HG02678 (cell line): Measurements from ENCODE around the gene PARD6B.
"Not testable (repeated sequence)": the region's sequence is repeated elsewhere in the genome, so short reads cannot be mapped to it uniquely, and the experiment has no call there.

Experiments
- ATAC-seq: cut with Tn5 transposase; IDR thresholded peaks from one replicate; pipeline ENCODE4 v1.9.1; 2021; ENCODE audit warnings: mild to moderate bottlenecking, moderate library complexity; ENCODE audit not compliant: unreplicated experiment

PARD6B gene

GRCh38 chr20:50701041-50701963, 30.1 kb upstream of the PARD6B start:
- no peak for ATAC-seq

DNA sequence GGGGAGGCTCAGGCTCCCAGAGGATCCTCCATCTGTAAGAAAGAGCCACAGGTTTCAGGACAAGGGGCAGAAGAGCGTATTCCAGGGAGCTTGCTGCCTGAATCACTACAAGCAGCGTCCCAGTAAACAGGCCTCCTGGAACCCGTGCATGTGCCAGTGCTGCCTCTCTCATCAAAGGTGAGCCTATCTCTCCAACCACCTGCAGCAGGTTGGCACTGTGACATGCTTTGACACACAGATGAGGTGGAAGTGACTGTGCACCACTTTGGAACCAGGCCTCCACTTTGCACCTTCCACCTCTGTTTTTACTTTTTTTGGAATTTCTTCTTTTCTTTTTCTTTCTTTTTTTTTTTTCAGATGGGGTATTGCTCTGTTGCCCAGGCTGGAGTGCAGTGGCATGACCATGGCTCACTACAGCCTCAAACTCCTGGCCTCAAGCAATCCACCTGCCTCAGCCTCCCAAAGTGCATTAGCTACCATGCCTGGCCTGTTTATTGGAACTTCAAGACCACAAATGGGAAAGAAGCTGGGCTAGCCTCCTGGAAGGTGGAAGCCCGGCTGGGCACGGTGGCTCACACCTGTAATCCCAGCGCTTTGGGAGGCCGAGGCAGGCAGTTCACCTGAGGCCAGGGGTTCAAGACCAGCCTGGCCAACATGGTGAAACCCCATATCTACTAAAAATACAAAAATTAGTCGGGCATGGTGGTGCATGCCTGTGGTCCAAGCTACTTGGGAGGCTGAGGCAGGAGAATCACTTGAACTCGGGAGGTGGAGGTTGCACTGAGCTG, 27.5 kb upstream of the PARD6B start:
- ATAC-seq: not testable (repeated sequence)

DNA sequence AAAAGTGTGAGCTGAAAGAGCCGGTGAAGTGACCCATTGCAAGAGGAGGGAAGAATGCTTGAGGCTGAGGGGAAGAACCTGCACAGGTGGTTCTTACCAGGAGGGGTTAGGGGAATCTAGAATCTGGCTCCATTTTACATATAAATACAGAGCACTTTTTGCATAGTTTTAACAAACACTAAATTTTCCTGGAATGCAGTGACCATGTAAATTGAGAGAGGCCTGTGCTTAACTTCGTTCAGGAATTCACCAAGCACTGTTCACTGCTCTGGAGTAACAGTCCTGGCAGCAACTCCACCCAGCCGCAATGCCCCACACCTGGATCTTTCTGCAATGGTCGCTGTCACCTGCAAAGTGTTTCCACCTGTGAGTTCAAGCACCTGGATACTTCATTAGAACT, 26.9 kb upstream of the PARD6B start:
- no peak for ATAC-seq

DNA sequence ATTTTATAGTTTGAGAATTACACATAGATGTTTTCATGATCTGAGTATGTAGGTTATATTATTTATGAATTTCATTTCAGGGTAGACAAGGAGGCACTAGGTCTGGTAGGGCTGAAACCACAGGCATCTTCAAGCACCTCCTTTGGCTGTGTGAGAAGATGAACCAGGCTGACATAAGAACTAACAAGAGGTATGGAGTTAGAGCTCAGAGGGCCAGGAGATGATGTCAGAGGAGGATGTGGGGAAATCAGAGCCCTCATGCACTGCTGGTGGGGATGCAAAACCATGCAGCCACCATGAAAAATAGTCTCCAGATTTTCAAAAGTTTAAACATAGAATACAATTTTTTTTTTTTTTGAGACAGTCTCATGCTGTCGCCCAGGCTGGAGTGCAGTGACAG, 26.4 kb upstream of the PARD6B start:
- ATAC-seq: no peak

DNA sequence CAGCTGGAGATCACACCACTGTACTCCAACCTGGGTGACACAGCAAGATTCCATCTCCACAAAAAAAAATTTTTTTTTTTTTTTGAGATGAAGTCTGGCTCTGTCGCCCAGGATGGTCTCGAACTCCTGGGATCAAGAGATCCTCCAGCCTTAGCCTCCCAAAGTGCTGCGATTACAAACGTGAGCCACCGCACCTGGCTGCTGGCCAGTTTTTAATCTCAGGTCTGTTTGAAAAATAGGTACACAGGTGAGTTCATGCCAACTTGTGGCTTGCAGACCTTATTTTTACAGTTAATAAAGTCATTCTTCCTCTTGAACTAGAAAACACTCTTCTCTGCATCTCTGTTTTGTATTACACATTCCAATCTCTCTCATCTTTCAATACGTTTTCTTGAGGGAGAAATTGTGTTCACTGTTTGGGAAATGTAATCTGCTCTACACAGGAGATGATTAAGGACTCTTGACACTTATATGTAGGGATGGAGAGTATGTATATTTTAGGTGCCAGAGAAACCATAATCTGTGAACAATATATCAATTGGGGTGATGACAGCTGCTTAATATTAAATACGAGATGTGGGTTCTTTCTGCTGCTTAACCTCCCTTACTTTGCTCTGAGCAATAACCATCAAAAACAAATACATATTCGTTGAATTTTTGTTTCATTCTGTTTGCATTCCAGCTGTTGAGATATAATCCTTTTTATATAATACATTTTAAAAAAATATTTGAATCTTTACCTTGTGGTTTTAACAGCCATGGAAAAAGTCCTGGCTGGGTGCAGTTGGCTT, 22.3 kb upstream of the PARD6B start:
- ATAC-seq: no peak

GRCh38 chr20:50709636-50709973, 21.8 kb upstream of the PARD6B start:
- no peak for ATAC-seq

DNA sequence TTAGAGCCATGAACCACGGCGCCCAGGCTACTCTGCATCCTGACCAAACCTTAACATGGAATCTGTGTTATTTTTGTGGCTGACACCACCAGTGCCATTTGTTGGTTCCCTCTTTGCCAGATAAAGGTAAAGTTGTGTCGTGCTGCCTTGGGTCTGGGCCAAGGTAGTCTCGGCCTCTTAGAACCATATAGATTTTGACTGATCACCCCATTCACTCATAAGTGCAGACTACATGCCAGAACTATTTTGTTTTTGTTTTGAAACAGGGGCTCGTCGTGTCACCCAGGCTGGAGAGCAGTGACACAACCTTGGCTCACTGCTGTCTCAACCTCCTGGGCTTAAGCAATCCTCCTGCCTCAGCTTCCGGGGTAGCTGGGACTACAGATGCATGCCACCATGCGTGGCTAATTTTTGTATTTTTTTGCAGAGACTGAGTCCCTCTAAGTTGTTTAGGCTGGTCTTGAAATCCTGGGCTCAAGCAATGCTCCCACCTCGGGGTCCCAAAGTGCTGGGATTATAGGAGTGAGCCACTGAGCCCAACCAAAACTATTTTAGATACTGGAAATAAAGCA, 20.8 kb upstream of the PARD6B start:
- ATAC-seq: no peak

DNA sequence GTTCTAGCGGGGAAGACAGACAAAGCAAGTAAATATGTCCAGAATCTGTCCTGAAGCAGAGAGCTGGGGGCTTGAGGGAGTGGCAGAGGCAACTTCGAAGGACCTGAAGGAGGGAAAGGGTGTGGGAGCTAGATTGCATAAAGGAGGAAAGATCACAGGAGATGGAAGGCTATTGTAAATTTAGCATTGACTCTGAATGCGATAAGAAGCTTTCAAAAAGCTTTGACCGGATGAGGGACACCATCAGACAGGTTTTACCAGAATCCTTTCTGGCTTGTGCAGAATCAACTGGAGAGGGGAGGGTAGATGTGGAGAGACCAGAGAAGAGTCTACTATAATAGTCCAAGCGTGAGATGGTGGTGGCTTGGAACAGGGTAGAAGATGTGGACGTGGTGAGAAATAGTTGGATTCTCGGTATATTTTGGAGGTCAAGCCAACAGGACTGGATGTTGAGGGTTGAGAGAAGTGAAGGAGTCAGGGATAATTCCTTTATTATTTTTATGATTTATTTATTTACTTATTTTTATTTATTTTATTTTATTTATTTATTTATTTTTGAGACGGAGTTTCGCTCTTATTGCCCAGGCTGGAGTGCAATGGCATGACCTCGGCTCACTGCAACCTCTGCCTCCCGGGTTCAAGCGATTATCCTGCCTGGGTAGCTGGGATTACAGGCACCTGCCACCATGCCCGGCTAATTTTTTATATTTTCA, 20.1 kb upstream of the PARD6B start:
- no peak for ATAC-seq

DNA sequence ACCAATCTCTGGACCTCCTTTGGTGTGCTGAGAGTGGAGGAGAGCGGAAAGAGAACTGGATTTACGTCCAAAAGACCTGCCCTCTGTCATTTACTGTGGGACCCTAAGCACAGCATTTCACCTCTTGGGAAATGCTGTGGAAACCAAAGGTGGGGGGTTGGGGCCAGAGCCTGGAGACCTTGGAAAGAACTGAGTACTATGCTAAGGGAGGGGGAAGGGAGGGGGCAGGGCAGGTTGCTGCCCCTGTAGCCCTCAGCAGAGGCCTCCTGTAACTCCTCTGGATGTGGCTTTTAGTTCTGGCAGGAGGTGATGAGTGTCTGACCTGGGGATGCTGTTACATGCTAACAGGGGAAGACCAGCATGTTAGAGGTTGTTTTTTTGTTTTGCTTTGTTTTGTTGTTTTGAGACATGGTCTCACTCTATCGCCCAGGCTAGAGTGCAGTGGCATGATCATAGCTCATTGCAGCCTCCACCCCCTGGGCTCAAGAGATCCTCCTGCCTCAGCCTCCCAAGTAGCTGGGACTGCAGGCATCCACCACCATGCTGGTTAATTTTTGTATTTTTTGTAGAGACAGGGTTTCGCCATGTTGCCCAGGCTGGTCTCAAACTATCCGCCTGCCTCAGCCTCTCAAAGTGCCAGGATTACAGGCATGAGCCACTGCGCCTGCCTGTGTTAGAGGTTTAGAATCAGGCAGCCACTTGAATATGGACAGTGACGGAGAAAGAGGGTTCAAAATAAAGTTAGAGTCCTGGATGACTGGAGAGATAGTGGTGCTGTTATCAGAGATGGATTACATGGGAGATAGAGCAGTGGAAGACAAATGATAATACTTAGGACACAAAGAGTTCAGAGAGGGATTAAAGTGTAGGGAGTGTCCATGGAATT, 18.4 kb upstream of the PARD6B start:
- no peak for ATAC-seq

- ATAC-seq: no peak
Measured at GRCh38 chr20:50713657-50714101, 17.7 kb upstream of the PARD6B start.

- not testable (repeated sequence) for ATAC-seq
Measured at GRCh38 chr20:50714426-50714825, 17.0 kb upstream of the PARD6B start.

DNA sequence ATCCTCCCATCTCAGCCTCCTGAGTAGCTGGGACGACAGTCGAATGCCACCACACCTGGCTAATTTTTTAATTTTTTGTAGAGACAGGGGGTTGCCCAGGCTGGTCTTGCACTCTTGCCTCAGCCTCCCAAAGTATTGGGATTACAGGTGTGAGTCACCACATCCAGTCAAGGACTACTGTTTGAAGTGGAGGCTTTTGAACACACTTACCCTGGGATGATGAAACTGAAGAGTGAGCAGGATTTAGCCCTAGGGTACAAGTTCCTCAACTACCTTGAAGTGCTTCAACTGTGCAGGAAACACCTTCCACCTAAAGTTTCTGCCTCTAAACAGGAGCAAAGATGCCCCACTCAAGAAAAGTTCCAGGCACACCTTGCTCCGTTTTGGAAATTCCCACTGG, 15.7 kb upstream of the PARD6B start:
- ATAC-seq: no peak

- ATAC-seq: no peak
Measured at GRCh38 chr20:50716518-50716917, 14.9 kb upstream of the PARD6B start.

- ATAC-seq: no peak
Measured at GRCh38 chr20:50717312-50717711, 14.1 kb upstream of the PARD6B start.

DNA sequence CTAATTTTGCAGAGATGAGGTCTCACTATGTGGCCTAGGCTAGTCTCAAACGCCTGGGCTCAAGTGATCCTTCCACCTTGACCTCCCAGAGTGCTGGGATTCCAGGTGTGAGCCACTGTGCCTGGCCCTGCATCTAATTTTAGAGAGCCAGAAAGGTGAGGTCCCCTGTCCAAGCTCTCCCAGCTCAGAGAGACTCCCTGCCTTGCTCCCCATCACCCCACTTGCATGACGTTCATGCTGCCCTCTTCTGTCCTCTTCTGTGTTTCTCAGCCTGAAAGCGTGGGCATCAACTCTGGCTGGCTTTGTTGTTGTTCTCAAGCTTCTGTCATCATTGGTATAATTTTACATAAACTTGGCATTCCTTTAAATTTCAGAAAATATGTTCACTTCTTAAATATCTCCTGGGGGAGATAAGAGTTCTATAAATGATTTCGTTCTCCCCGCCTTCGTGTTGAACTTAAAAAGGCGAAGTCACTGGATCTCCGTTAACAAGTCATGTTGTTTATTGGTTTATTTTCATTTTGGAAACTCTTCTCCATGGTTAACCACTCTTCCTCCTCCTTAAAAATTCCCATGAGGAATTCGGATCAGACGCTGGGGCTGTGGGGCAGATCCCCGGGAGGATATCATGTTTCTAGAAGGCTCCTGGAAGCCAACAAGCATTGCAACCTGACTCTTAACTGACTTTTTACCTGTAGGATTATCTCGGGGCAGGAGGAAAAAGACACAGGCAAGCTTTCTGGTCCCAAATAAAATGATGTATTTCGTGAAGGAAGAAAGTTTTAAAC, 13.2 kb upstream of the PARD6B start:
- no peak for ATAC-seq

- no peak for ATAC-seq
Measured at GRCh38 chr20:50719328-50719727, 12.1 kb upstream of the PARD6B start.

GRCh38 chr20:50720026-50720425, 11.4 kb upstream of the PARD6B start:
- ATAC-seq: no peak

DNA sequence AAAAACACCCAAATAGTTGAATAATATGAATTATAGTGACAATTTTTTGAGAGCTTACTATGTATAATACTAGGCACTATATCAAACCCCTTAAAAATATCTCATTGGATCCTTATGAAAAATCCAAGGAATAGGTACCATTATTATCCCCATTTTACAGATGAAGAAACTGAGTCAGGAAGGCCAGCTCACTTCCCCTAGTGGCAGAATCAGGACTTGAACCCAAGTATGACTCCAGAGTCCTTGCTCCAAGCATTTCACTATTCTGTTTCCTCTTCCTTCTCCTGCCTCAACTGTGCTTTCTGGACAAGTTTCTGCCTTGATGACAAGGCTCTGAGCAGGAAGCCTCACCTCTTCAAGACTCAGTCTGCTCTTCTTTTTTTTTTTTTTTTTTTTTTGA, 10.8 kb upstream of the PARD6B start:
- no peak for ATAC-seq

DNA sequence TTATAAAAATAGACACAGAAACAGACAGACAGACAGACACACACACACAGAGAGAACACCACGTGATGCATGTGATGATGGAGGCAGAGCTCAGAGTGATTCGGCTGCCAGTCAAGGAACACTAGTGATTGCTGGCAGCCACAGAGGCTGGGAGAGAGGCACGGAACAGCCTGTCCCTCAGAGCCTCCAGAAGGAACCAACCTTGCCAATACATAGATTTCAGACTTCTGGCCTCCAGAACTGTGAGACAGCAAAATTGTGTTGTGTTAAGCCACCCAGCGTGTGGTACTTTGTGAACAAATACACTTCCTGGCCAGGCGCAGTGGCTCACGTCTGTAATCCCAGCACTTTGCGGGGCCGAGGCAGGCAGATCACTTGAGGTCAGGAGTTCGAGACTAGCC, 9.5 kb upstream of the PARD6B start:
- no peak for ATAC-seq
